Heart left ventricle (tissue), 13 donors: Measurements from ENCODE around the gene ARHGAP31.

Experiments
- CTCF ChIP-seq, 12 donors: fragments of 200-600 bp; sonication (generic) in 4 of 12; IDR thresholded peaks; one replicate each; pipeline versions ENCODE4 v1.5.0 to v1.8.0; 2018 to 2022; ENCODE audit warnings: antibody characterized with exemption in 12 of 12, mild to moderate bottlenecking in 5 of 12
- POLR2A ChIP-seq, 2 donors: fragments of 450-650 bp; IDR thresholded peaks; one replicate each; pipeline ENCODE4 v1.6.1; 2017; ENCODE audit warnings: antibody characterized with exemption in 2 of 2, mild to moderate bottlenecking in 2 of 2, moderate library complexity in 2 of 2
- donor health status: ischemic (EF 13 %, LVEDD 7.1; RV severe dilation, severe dysfunction).
- donor health status: DM: no; HTN: yes; CAD: no.
- donor health status: DM: no; HTN: no; CAD: no.
- donor health status: ischemic (EF 25% LVEDD 6.9; RV normal size, moderate dysfunction).
- donor health status: ischemic (EF 25% LVEDD 5.7; RV mildly dilated, moderate dysfunction).
- donor health status: ischemic (EF 35%, LVEDD 5.7; RV mildly dilated, moderate dysfunction).
- donor health status: nonischemic (EF 11% LVEDD 7.7; RV severe dilation, severe dysfunction).
- donor health status: DM: yes; HTN: yes; CAD: no.
- donor health status: PGD.
- donor health status: ischemic (EF 29% LVEDD 5.4; RV normal size, mild dysfunction).
- donor health status: nonischemic (EF 23%, LVEDD 6.1; RV moderate dilation, normal function).

DNA sequence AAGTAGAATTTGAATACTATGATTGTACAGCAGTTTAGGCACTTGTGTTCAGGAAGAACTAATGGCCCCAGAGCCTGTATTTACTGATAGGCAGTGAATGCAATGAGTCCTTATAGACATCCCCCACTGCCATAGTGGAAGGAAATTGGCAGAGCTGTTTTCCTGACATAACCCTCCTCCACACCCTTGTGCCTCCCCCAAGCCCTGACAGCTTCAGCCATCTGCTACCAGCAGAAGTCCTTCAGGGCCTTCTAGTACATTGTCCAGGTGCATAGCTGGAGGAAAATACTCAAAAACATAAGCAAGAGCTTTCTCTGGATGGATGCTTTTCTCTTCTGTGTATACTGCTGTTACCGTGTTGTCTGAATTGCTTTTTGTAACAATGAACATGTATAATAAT, 20.6 kb downstream of the ARHGAP31 start:
- no peak for TF ChIP-seq POLR2A (IDR thresholded peaks at IDR 0.05)
- no peak for TF ChIP-seq CTCF (IDR thresholded peaks at IDR 0.05)
